Measurements from ENCODE around the gene TAOK3.
"Not testable (repeated sequence)": the region's sequence is repeated elsewhere in the genome, so short reads cannot be mapped to it uniquely, and the experiment has no call there.

- TF ChIP-seq CTCF (IDR thresholded peaks at IDR 0.05); EZH2 (IDR thresholded peaks at IDR 0.05; ENCODE audit: borderline replicate concordance, insufficient read depth, low read depth, low read length, poor library complexity, severe bottlenecking): not testable (repeated sequence)
Observed at GRCh38 chr12:118278288-118278687, 94.4 kb downstream of the TAOK3 start.

Measured in B cell (primary cell).